D341Med (cell line): ENCODE data around the gene SLC9A5.
A peak's percentile ranks its signal among the peaks of the same experiment; 100 is the strongest.

Experiments used
- DNase-seq: peaks from one replicate; pipeline ENCODE4 v3.0.0; 2012; ENCODE audit warnings: low spot score

The SLC9A5 gene

GRCh38 chr16:67256701-67257230 lies 8.0 kb downstream of the SLC9A5 start:
- DNase-seq, result no peak

GRCh38 chr16:67257486-67258160 lies 8.8 kb downstream of the SLC9A5 start:
- DNase-seq, result no peak

GRCh38 chr16:67258161-67258835 lies 9.5 kb downstream of the SLC9A5 start:
- no peak for DNase-seq

- no peak for DNase-seq
Observed at GRCh38 chr16:67259705-67260104, 10.9 kb downstream of the SLC9A5 start.

- peak; percentile 71 for DNase-seq
Observed at GRCh38 chr16:67260426-67261063, 11.8 kb downstream of the SLC9A5 start.

GRCh38 chr16:67263201-67263600 lies 14.4 kb downstream of the SLC9A5 start:
- DNase-seq, result no peak

- DNase-seq, result no peak
Observed at GRCh38 chr16:67264277-67264676, 15.5 kb downstream of the SLC9A5 start.

- DNase-seq, result no peak
Observed at GRCh38 chr16:67264866-67265265, 16.1 kb downstream of the SLC9A5 start.

GRCh38 chr16:67265834-67266233 lies 17.1 kb downstream of the SLC9A5 start:
- no peak for DNase-seq

- DNase-seq, result no peak
Observed at GRCh38 chr16:67268136-67268579, 19.4 kb downstream of the SLC9A5 start.

GRCh38 chr16:67269766-67270165 lies 21.0 kb downstream of the SLC9A5 start:
- DNase-seq, result no peak

GRCh38 chr16:67270931-67271338 lies 22.2 kb downstream of the SLC9A5 start:
- DNase-seq, result no peak

GRCh38 chr16:67271446-67271845 lies 22.7 kb downstream of the SLC9A5 start:
- DNase-seq, result no peak

GRCh38 chr16:67275321-67275720 lies 26.5 kb downstream of the SLC9A5 start:
- no peak for DNase-seq

- no peak for DNase-seq
Observed at GRCh38 chr16:67277294-67277998, 28.7 kb downstream of the SLC9A5 start.

GRCh38 chr16:67277999-67278772 lies 29.4 kb downstream of the SLC9A5 start:
- DNase-seq, result no peak

GRCh38 chr16:67278773-67279295 lies 30.1 kb downstream of the SLC9A5 start:
- peak; percentile 85 for DNase-seq

- peak; percentile 97 for DNase-seq
Observed at GRCh38 chr16:67279296-67280089, 30.7 kb downstream of the SLC9A5 start, which contains the start of gene PLEKHG4. TSS of gene PLEKHG4 (plus strand) at chr16:67279532. CDS start at chr16:67280045, 513 bp downstream.

- DNase-seq, result no peak
Observed at GRCh38 chr16:67280090-67281015, 31.6 kb downstream of the SLC9A5 start.
